Thyroid gland (tissue), 4 donors: ENCODE results near the gene ZCCHC24. TPM values are rescaled to one million over a fixed set of nuclear protein-coding genes. Genes with fewer than 3 reads are reported as not detected.

Source experiments
- DNase-seq, 2 donors: peaks; one replicate each; pipeline ENCODE4 v3.0.0-alpha.2; 2019
- H3K27ac ChIP-seq, 3 donors: fragments of 200-600 bp; sonication (generic); 1 replicate in 2 of 3; 2 replicates in 1 of 3; pipeline ENCODE4 v1.5.1; 2016 to 2019; ENCODE audit warnings: mild to moderate bottlenecking in 1 of 3, moderate library complexity in 1 of 3
- H3K27me3 ChIP-seq: fragments of 200-600 bp; sonication (generic); one replicate; pipeline ENCODE4 v1.5.1; 2019
- H3K36me3 ChIP-seq, 2 donors: fragments of 200-600 bp; sonication (generic); one replicate each; pipeline ENCODE4 v1.5.1; 2016 to 2019
- H3K4me1 ChIP-seq, 2 donors: fragments of 200-600 bp; sonication (generic); one replicate each; pipeline ENCODE4 v1.5.1; 2017 to 2019
- H3K4me3 ChIP-seq, 3 donors: fragments of 200-600 bp; sonication (generic); replicated peaks in 1 of 3; 1 replicate in 2 of 3; 2 replicates in 1 of 3; pipeline ENCODE4 v1.5.1; 2016; ENCODE audit warnings: mild to moderate bottlenecking in 1 of 3
- H3K9me3 ChIP-seq: fragments of 200-600 bp; sonication (generic); one replicate; pipeline ENCODE4 v1.5.1; 2017
- POLR2A ChIP-seq, 2 donors: fragments of 450-650 bp; IDR thresholded peaks; one replicate each; pipeline ENCODE4 v1.6.1; 2017; ENCODE audit warnings: antibody characterized with exemption in 2 of 2, mild to moderate bottlenecking in 2 of 2, moderate library complexity in 1 of 2
- WGBS, 2 donors: methylation state at CpG; one replicate each; pipeline ENCODE4 v1.1.5; 2017; 5-methylcytosine and 5-hydroxymethylcytosine counted together
- intact Hi-C: fragments of 100-400 bp; cut with DNase I; formaldehyde crosslinking; loops from one replicate; pipeline ENCODE4 v1.15.1; 2023
- total RNA-seq, 4 donors: library from RNA; depleted of rRNA; stranded (reverse); fragments of >200 nt; gene quantifications; one replicate each; pipeline ENCODE4 v1.2.3, GENCODE V29; 2016
- TF ChIP-seq, protein P1 (sequence below), 6 experiments: fragments of 200-600 bp in 3 of 6; fragments of 450-650 bp in 3 of 6; sonication (generic) in 3 of 6; IDR thresholded peaks; one replicate each; pipeline ENCODE4 v1.5.1; 2016 to 2019; ENCODE audit warnings: antibody characterized with exemption in 6 of 6, mild to moderate bottlenecking in 2 of 6, inconsistent platforms in 1 of 6, moderate library complexity in 1 of 6

The ZCCHC24 gene
- 10 to 100 TPM; 25.4 to 48.8 (median 33.3) TPM for total RNA-seq

DNA sequence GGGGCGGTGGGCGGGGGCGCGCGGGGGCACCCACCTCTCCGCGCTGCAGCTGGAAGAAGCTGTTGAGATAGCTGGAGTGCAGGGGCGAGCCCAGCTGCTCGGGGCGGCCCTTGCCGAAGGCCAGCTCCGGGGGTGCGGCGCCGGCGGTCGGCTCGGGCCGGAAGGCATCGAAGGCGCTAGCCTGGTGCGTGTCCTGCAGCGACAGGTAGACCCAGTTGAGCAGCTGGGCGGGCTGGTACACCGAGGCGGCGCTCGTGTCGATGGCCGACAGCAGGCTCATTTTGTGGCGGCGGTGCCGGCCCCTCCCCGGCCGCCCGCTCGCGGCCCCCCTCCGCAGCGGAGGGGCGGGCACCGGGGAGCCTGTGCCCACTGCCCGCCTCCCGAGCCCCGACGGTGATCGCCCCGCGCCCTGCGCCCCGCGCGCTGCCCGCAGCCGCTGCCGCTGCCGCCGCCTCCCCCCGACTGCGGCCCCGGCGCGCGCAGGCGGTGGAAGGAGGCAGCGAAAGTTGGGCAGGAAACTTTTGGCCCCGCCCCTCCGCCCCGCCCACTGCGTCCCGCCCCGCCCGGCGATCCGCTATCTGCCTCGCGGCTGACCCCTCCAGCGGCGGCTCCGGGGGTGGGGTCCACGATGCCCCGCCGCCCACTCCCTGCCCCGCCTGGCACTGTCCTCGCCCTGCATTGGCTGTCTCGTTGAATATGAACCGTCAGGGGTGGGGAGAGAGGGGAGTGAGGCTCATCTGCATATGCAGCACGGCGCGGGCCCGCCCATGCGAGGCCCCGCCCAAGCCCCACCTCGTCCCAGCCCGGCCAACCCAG, at the start of gene ZCCHC24:
TSS of gene ZCCHC24 (minus strand) at position 464 of the 816 bp plus-strand sequence. CDS start at position 280, 184 bp downstream.
- Histone ChIP-seq H3K36me3 (no peaks in the 10 kb centered on the region), H3K9me3 (no peaks in the 10 kb centered on the region), H3K4me3 (peak within 1 kb of the TSS; percentile 18 to 76 (median 44)), H3K27ac (peak within 1 kb of the TSS; percentile 74 to 94 (median 76)), H3K27me3 (no peaks in the 10 kb centered on the region), H3K4me1 (peaks cover 24 to 53% of the 10 kb centered on the region in 2 donors)
- DNase-seq: peak; percentile 99
- intact Hi-C loops: no loop called here
- 0 to 1% methylated on average over 8 to 11 of the region's 95 CpGs for WGBS, 2 donors
- TF ChIP-seq POLR2A (IDR thresholded peaks at IDR 0.05): peak; percentile 89 to 94
- TF ChIP-seq, protein P1, sequence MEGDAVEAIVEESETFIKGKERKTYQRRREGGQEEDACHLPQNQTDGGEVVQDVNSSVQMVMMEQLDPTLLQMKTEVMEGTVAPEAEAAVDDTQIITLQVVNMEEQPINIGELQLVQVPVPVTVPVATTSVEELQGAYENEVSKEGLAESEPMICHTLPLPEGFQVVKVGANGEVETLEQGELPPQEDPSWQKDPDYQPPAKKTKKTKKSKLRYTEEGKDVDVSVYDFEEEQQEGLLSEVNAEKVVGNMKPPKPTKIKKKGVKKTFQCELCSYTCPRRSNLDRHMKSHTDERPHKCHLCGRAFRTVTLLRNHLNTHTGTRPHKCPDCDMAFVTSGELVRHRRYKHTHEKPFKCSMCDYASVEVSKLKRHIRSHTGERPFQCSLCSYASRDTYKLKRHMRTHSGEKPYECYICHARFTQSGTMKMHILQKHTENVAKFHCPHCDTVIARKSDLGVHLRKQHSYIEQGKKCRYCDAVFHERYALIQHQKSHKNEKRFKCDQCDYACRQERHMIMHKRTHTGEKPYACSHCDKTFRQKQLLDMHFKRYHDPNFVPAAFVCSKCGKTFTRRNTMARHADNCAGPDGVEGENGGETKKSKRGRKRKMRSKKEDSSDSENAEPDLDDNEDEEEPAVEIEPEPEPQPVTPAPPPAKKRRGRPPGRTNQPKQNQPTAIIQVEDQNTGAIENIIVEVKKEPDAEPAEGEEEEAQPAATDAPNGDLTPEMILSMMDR (IDR thresholded peaks at IDR 0.05): peak in 2 of 6 experiments; percentile 15 to 26

DNA sequence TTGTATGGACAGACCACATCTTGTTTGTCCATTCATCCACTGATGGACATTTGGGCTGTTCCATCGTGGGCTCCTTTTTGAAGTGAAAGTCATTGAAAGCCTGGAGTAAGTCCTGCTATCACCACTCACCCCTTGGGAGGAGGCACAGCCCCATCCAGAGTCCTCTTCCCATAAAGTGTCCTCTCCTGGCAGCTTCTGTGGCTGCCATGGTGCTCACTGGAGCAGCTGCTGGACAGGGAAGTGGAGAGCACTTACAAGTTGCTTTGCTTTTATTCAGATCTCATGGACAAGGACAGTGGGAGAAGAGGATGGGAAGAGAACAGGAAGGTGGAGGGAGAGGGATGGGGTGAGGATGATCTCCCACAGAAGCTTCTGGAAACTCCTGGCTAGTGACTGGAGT, 48.4 kb upstream of the ZCCHC24 start:
- H3K9me3 ChIP-seq: no peaks in the 10 kb centered on the region
- no peaks in the 10 kb centered on the region for H3K27me3 ChIP-seq
- no peak overlapping the region for H3K27ac ChIP-seq
- no peaks in the 10 kb centered on the region for H3K36me3 ChIP-seq
- peaks cover 5 to 9% of the 10 kb centered on the region in 2 donors for H3K4me1 ChIP-seq
- H3K4me3 ChIP-seq: no peak overlapping the region
- TF ChIP-seq POLR2A (IDR thresholded peaks at IDR 0.05): no peak
- TF ChIP-seq, protein P1 (IDR thresholded peaks at IDR 0.05): no peak
- 61 to 62% methylated on average over 1 of the region's 1 CpG for WGBS, 2 donors
- no peak for DNase-seq
- intact Hi-C loops: no loop called here

DNA sequence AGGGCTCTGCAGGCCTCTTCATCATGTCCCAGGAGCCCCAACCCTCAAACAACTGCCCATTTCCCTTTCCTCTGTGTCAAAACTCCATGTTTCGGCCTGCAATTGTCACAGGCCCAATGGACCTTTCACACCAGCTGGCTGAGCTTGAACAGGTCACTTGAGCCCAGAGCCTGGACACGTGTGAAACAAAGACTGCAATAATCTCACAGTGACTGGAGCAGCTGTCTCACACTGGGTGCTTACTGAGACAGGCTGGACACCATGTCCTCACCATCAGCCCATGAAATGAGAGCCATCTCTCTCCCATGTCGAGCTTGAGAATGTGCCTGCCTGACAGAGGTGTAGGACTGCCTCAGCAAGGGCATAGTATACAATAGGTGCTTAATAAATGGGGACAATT, 47.4 kb upstream of the ZCCHC24 start:
- DNase-seq: no peak
- H3K36me3 ChIP-seq: no peaks in the 10 kb centered on the region
- H3K9me3 ChIP-seq: no peaks in the 10 kb centered on the region
- H3K4me1 ChIP-seq: peaks cover 5 to 13% of the 10 kb centered on the region in 2 donors
- H3K4me3 ChIP-seq: no peak overlapping the region
- intact Hi-C loops: no loop called here
- H3K27me3 ChIP-seq: no peaks in the 10 kb centered on the region
- TF ChIP-seq, protein P1 (IDR thresholded peaks at IDR 0.05): no peak
- no peak for TF ChIP-seq POLR2A (IDR thresholded peaks at IDR 0.05)
- WGBS, 2 donors: 78 to 80% methylated on average over 3 of the region's 3 CpGs
- no peak overlapping the region for H3K27ac ChIP-seq

DNA sequence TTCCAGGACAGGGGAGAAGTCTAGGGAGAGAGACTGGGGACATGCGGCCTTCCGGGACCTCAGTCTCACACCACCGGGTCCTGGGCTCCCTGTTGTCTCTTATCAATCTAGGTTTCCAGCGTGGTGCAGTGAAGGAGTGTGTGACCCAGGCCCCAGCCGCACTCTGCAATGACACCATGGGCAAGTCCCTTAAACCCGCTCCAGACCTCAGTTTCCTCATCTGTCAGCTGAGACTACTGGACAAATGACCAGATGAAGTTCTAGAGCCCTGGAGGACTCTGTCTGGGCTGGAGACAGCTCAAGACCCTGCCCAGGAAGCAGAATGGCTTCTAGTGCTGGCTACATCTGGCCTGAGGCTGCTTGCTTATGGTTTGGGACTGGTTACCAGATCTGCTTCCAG, 46.8 kb upstream of the ZCCHC24 start:
- no peak for DNase-seq
- no peak overlapping the region for H3K4me3 ChIP-seq
- intact Hi-C loops: no loop called here
- H3K27me3 ChIP-seq: no peaks in the 10 kb centered on the region
- WGBS, 2 donors: 95 to 100% methylated on average over 6 of the region's 6 CpGs
- H3K4me1 ChIP-seq: peaks cover 5 to 18% of the 10 kb centered on the region in 2 donors
- TF ChIP-seq, protein P1 (IDR thresholded peaks at IDR 0.05): no peak
- no peak for TF ChIP-seq POLR2A (IDR thresholded peaks at IDR 0.05)
- no peaks in the 10 kb centered on the region for H3K9me3 ChIP-seq
- no peaks in the 10 kb centered on the region for H3K36me3 ChIP-seq
- no peak overlapping the region for H3K27ac ChIP-seq

DNA sequence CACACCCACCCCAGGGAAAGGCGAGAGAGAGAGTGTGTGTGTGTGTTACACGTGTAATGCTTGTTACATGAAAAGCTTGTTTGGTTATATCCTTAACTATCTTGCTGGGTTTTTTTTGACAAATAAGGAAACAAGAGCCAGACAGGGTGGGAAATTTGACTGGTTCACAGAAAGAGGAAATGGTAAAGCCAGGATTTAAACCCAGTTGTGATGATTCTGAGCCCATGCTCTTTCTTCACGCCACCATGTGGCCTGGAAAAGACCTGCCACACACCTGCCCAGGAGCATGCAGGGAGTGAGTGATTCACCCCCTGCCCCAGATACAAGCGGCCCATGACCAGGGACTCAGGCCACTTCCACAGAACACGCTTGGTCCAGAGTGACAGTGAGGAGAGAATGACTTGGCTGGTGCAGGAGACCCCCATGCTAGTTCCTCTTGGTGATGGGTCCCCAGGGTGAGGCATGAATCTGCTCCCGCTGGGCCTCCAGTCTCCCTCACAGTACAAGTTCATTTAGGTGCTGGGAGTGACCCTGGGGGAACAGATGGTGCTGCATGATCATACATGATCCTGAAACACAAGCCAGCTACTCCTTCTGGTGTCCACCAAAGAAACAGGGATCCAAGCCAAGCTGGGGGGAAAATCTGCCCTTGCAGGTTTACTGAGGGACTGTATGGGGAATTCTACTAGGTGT, 45.9 kb upstream of the ZCCHC24 start:
- WGBS, 2 donors: 92 to 93% methylated on average over 5 to 6 of the region's 6 CpGs
- H3K36me3 ChIP-seq: no peaks in the 10 kb centered on the region
- H3K27me3 ChIP-seq: no peaks in the 10 kb centered on the region
- no peak overlapping the region for H3K4me3 ChIP-seq
- H3K4me1 ChIP-seq: peaks cover 5 to 18% of the 10 kb centered on the region in 2 donors
- TF ChIP-seq, protein P1 (IDR thresholded peaks at IDR 0.05): no peak
- TF ChIP-seq POLR2A (IDR thresholded peaks at IDR 0.05): no peak
- no peak overlapping the region for H3K27ac ChIP-seq
- DNase-seq: no peak
- intact Hi-C loops: no loop called here
- no peaks in the 10 kb centered on the region for H3K9me3 ChIP-seq
